Mesenchymal stem cell (in vitro differentiated cells and primary cell): ENCODE measurements around the gene AHRR.
A peak's percentile ranks its signal among the peaks of the same experiment; 100 is the strongest.

Source experiments
- DNase-seq: peaks from one replicate; pipeline ENCODE4 v3.0.0-alpha.2; 2013
- H2AFZ ChIP-seq: one replicate; pipeline ENCODE4 v1.6.1; 2013; ENCODE audit warnings: low read depth, mild to moderate bottlenecking, control low read depth, inconsistent platforms, low read length, moderate library complexity
- H2AK5ac ChIP-seq: 2 replicates; pipeline ENCODE4 v1.6.1; 2013; ENCODE audit warnings: low read length, moderate library complexity, mild to moderate bottlenecking, inconsistent platforms; ENCODE audit not compliant: severe bottlenecking
- H2BK120ac ChIP-seq: one replicate; pipeline ENCODE4 v1.6.1; 2013; ENCODE audit warnings: low read depth, mild to moderate bottlenecking, inconsistent platforms, low read length, moderate library complexity
- H2BK12ac ChIP-seq, 2 experiments: one replicate each; pipeline ENCODE4 v1.6.1; 2013; ENCODE audit warnings: inconsistent platforms in 2 of 2, low read length in 2 of 2, mild to moderate bottlenecking in 2 of 2, moderate library complexity in 2 of 2, control low read depth in 1 of 2
- H2BK15ac ChIP-seq: one replicate; pipeline ENCODE4 v1.6.1; 2013; ENCODE audit warnings: mild to moderate bottlenecking, low read depth, inconsistent platforms; ENCODE audit not compliant: poor library complexity, severe bottlenecking
- H2BK5ac ChIP-seq: 2 replicates; pipeline ENCODE4 v1.6.1; 2013; ENCODE audit warnings: low read depth, mild to moderate bottlenecking, low read length, control low read depth, inconsistent platforms; ENCODE audit not compliant: poor library complexity, severe bottlenecking
- H3K14ac ChIP-seq, 2 experiments: one replicate each; pipeline ENCODE4 v1.6.1; 2013; ENCODE audit warnings: inconsistent platforms in 2 of 2, low read length in 2 of 2, control low read depth in 1 of 2, mild to moderate bottlenecking in 1 of 2, moderate library complexity in 1 of 2
- H3K18ac ChIP-seq, 2 experiments: one replicate each; pipeline ENCODE4 v1.6.1; 2013; ENCODE audit warnings: inconsistent platforms in 2 of 2, low read length in 2 of 2, control low read depth in 1 of 2, low read depth in 1 of 2, mild to moderate bottlenecking in 1 of 2
- H3K23ac ChIP-seq, 2 experiments: one replicate each; pipeline ENCODE4 v1.6.1; 2013; ENCODE audit warnings: inconsistent platforms in 2 of 2, low read length in 2 of 2, mild to moderate bottlenecking in 2 of 2, moderate library complexity in 2 of 2, control low read depth in 1 of 2
- H3K27ac ChIP-seq: 2 replicates; pipeline ENCODE4 v1.5.1; 2013; ENCODE audit warnings: mild to moderate bottlenecking, moderate library complexity, low read length, control low read depth, inconsistent platforms; ENCODE audit not compliant: poor library complexity, severe bottlenecking
- H3K27me3 ChIP-seq, 2 experiments: 2 replicates each; pipeline versions ENCODE4 v1.6.1 to v1.7.0; 2013; ENCODE audit warnings: low read length in 2 of 2, mild to moderate bottlenecking in 2 of 2, moderate library complexity in 2 of 2, control low read depth in 1 of 2, inconsistent platforms in 1 of 2; ENCODE audit not compliant: control insufficient read depth in 1 of 2, insufficient read depth in 1 of 2
- H3K36me3 ChIP-seq, 2 experiments: 2 replicates each; pipeline versions ENCODE4 v1.6.1 to v1.7.0; 2013; ENCODE audit warnings: low read length in 2 of 2, control low read depth in 1 of 2, inconsistent platforms in 1 of 2, low read depth in 1 of 2, mild to moderate bottlenecking in 1 of 2; ENCODE audit not compliant: insufficient read depth in 2 of 2, control insufficient read depth in 1 of 2
- H3K4ac ChIP-seq, 2 experiments: one replicate each; pipeline ENCODE4 v1.6.1; 2013; ENCODE audit warnings: inconsistent platforms in 2 of 2, low read length in 2 of 2, mild to moderate bottlenecking in 2 of 2, moderate library complexity in 2 of 2, control low read depth in 1 of 2, low read depth in 1 of 2
- H3K4me1 ChIP-seq: 2 replicates; pipeline ENCODE4 v1.6.1; 2013; ENCODE audit warnings: low read depth, low read length, control low read depth; ENCODE audit not compliant: control insufficient read depth, insufficient read depth
- H3K4me2 ChIP-seq: 2 replicates; pipeline ENCODE4 v1.6.1; 2013; ENCODE audit warnings: low read length, mild to moderate bottlenecking, inconsistent platforms; ENCODE audit not compliant: poor library complexity, severe bottlenecking
- H3K4me3 ChIP-seq, 2 experiments: 2 replicates each; pipeline versions ENCODE4 v1.5.1 to v1.7.0; 2013; ENCODE audit warnings: low read length in 2 of 2, mild to moderate bottlenecking in 2 of 2, control low read depth in 1 of 2, low read depth in 1 of 2; ENCODE audit not compliant: insufficient read depth in 1 of 2
- H3K79me1 ChIP-seq: replicated peaks from 2 replicates; pipeline ENCODE4 v1.6.1; 2013; ENCODE audit warnings: mild to moderate bottlenecking, control low read depth, low read length, inconsistent platforms; ENCODE audit not compliant: poor library complexity, severe bottlenecking
- H3K9ac ChIP-seq: 2 replicates; pipeline ENCODE4 v1.7.0; 2013; ENCODE audit warnings: mild to moderate bottlenecking, low read length, moderate library complexity
- H3K9me3 ChIP-seq: 2 replicates; pipeline ENCODE4 v1.7.0; 2013; ENCODE audit warnings: mild to moderate bottlenecking, low read length; ENCODE audit not compliant: control insufficient read depth
- H4K8ac ChIP-seq: one replicate; pipeline ENCODE4 v1.6.1; 2013; ENCODE audit warnings: inconsistent platforms, mild to moderate bottlenecking, low read length, moderate library complexity
- H4K91ac ChIP-seq: one replicate; pipeline ENCODE4 v1.6.1; 2013; ENCODE audit warnings: mild to moderate bottlenecking, low read length, inconsistent platforms
- WGBS: methylation state at CpG from one replicate; pipeline ENCODE4 v1.1.7; 2013; ENCODE audit warnings: mixed read lengths; 5-methylcytosine and 5-hydroxymethylcytosine counted together

The AHRR gene

DNA sequence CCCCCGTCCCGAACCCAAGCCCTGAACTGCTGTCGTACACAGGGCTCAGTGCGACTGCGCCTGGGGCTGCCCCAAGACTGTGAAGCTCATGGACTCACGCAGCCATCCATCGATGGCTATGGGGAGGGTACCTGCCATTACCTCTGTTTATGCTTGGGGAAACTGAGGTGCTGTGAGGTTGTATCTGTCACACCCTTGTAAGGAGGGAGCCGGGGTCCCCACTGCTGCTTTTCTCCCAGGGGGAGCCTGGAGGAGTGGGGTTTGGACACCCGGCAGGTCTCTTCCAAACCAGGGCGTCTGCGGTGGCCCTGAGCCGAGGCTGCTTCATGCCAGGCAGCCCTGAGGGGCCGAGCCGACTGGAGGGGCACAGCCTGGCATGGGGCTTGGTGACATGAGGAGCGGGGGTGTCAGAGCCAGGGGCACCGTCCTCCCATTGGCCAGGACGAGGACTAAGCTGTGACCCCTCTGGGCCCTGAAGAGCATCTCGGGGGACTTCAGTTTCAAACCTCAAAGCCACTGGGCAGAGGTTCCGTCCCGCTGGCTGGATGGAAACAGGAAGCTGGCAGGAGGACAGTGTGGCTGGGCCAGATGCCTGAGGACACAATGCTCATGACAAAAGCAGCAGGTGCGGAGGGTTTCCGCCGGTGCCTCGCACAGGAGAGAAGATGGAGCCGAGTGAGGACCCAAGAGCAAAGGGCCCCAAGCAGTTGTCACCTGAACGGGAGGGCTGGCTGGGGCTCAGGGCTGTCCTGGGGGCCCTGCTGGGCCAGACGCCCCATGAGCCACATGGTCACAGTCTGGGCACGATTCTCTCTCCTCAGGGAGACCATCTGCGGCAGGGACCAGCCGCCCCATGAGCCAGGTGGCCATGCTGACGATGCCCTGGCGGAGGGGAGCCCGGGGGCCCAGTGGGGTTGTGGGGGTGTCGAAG is 67.0 kb downstream of the AHRR start:
- H2BK15ac ChIP-seq, result no peak overlapping the region
- no peak overlapping the region for H3K23ac ChIP-seq
- peak overlapping the region in 1 of 2 experiments; percentile 11 for H3K4ac ChIP-seq
- no peaks in the 10 kb centered on the region for H3K79me1 ChIP-seq
- H3K4me1 ChIP-seq, result peaks cover 10% of the 10 kb centered on the region
- H3K14ac ChIP-seq, result no peak overlapping the region
- peak overlapping the region in 1 of 2 experiments; percentile 48 for H3K18ac ChIP-seq
- H3K27me3 ChIP-seq, result no peaks in the 10 kb centered on the region
- H2BK120ac ChIP-seq, result no peak overlapping the region
- peak overlapping the region; percentile 72 for H4K91ac ChIP-seq
- DNase-seq, result no peak
- 97% methylated on average over 34 of the region's 34 CpGs for whole genome bisulfite sequencing
- H3K36me3 ChIP-seq, result peaks cover 5 to 48% of the 10 kb centered on the region in 2 experiments
- H2AK5ac ChIP-seq, result no peak overlapping the region
- H2BK5ac ChIP-seq, result no peak overlapping the region
- H3K27ac ChIP-seq, result no peak overlapping the region
- no peak overlapping the region for H3K9ac ChIP-seq
- no peak overlapping the region for H3K4me3 ChIP-seq
- H2AFZ ChIP-seq, result no peak overlapping the region
- H4K8ac ChIP-seq, result no peak overlapping the region
- H3K4me2 ChIP-seq, result no peak overlapping the region
- H3K9me3 ChIP-seq, result peaks cover 9% of the 10 kb centered on the region
- peak overlapping the region; percentile 24 to 71 for H2BK12ac ChIP-seq

DNA sequence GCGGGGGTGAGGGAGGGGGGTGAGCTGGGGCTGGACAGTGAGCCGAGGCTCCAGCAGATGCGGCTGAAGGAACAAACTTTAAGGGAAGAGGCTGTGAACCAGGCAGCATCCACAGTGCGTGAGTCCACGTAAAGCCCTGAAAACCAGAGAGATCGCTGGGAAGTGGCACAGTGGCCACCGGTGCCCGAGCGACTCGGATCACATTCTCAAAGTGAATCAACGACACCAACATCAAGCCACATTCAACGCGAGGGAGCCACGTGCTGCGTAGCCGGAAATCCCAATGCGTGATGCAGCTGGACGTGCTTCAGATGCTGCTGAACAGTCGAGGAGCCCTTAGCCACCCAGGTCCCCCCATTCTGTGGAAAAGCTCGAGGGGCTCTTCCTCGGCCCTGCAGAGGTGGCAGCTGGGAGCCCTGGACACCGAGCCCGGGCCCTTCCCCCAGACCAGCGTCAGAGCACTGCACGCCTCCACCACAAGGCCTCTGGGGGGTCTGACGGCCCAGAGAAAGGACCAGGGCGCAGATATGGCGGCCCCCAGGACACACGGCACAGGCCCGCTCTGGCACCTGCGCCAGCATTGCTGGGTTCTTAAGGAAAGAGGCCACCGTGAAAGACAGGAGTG is 67.8 kb downstream of the AHRR start:
- H3K18ac ChIP-seq, result no peak overlapping the region
- no peak overlapping the region for H3K23ac ChIP-seq
- no peak overlapping the region for H3K9ac ChIP-seq
- H3K9me3 ChIP-seq, result peaks cover 9% of the 10 kb centered on the region
- 97% methylated on average over 32 of the region's 32 CpGs for WGBS
- peaks cover 5 to 48% of the 10 kb centered on the region in 2 experiments for H3K36me3 ChIP-seq
- no peak overlapping the region for H3K27ac ChIP-seq
- no peak overlapping the region for H4K8ac ChIP-seq
- peak overlapping the region in 1 of 2 experiments; percentile 75 for H2BK12ac ChIP-seq
- no peaks in the 10 kb centered on the region for H3K27me3 ChIP-seq
- H3K4me2 ChIP-seq, result no peak overlapping the region
- H3K14ac ChIP-seq, result no peak overlapping the region
- H3K79me1 ChIP-seq, result no peaks in the 10 kb centered on the region
- H3K4ac ChIP-seq, result peak overlapping the region in 1 of 2 experiments; percentile 37
- peaks cover 15% of the 10 kb centered on the region for H3K4me1 ChIP-seq
- peak overlapping the region; percentile 63 for H4K91ac ChIP-seq
- no peak overlapping the region for H2BK15ac ChIP-seq
- H2AFZ ChIP-seq, result no peak overlapping the region
- H2AK5ac ChIP-seq, result peak overlapping the region; percentile 56
- H2BK5ac ChIP-seq, result no peak overlapping the region
- no peak overlapping the region for H3K4me3 ChIP-seq
- no peak for DNase-seq
- H2BK120ac ChIP-seq, result no peak overlapping the region

DNA sequence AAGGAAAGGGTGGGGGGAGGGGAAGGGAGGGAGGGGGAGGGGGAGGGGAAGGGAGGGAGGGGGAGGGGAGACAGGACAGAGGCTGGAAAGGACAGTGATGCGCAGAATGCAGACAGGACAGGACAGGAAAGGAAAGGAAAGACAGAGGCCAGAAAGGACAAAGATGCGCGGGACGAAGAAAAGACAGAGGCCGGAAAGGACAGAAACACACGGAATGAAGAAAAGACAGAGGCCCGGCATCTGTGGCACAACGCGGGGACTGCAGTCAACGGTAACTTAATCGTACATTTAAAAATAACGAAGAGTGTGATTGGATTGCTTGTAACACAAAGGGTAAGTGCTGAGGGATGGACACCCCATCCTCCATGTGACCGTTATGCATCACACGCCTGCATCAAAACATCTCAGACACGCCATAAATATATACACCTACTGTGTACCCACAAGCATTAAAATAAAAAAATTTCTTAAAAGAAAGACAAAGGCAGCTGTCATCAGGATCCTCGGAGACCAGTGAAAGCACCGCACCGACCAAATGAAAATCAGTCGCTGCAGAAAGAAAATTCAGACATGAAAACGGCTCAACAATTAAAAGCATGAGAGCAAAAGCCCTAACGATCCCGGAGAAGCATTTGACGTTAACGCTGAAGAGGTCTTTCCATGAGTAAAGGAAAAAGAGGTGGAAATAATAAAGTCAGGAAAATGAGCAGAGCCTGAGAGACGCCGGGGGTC is 68.5 kb downstream of the AHRR start:
- H3K14ac ChIP-seq, result no peak overlapping the region
- H3K36me3 ChIP-seq, result peaks cover 5 to 46% of the 10 kb centered on the region in 2 experiments
- no peak overlapping the region for H2BK15ac ChIP-seq
- no peaks in the 10 kb centered on the region for H3K79me1 ChIP-seq
- no peak overlapping the region for H2BK12ac ChIP-seq
- DNase-seq, result no peak
- H2BK5ac ChIP-seq, result no peak overlapping the region
- H3K23ac ChIP-seq, result no peak overlapping the region
- peaks cover 7% of the 10 kb centered on the region for H3K9me3 ChIP-seq
- H4K8ac ChIP-seq, result no peak overlapping the region
- H3K4ac ChIP-seq, result no peak overlapping the region
- H3K18ac ChIP-seq, result no peak overlapping the region
- H3K27ac ChIP-seq, result no peak overlapping the region
- H2AFZ ChIP-seq, result no peak overlapping the region
- H3K4me2 ChIP-seq, result no peak overlapping the region
- H2BK120ac ChIP-seq, result peak overlapping the region; percentile 2
- peaks cover 21% of the 10 kb centered on the region for H3K4me1 ChIP-seq
- H3K4me3 ChIP-seq, result no peak overlapping the region
- H3K27me3 ChIP-seq, result no peaks in the 10 kb centered on the region
- H2AK5ac ChIP-seq, result no peak overlapping the region
- no peak overlapping the region for H4K91ac ChIP-seq
- 94% methylated on average over 25 of the region's 26 CpGs for WGBS
- H3K9ac ChIP-seq, result no peak overlapping the region
